HepG2 (cell line): ENCODE results near the gene SEC62. TPM values are rescaled to one million over a fixed set of nuclear protein-coding genes. Genes with fewer than 3 reads are reported as not detected.

Source experiments
- CBX5 ChIP-seq: sonication (generic); formaldehyde crosslinking; IDR thresholded peaks from 2 replicates; pipeline ENCODE4 v1.4.0; 2020; ENCODE audit warnings: missing genetic modification reagents, borderline replicate concordance
- GABPA ChIP-seq, 2 experiments: IDR thresholded peaks; 2 replicates each; pipeline ENCODE4 v1.6.1; 2011 to 2016; ENCODE audit warnings: low read depth in 2 of 2, low read length in 1 of 2, missing biosample characterization in 1 of 2, missing genetic modification characterization in 1 of 2
- GLI4 ChIP-seq: sonication (generic); formaldehyde crosslinking; IDR thresholded peaks from 2 replicates; pipeline ENCODE4 v1.5.1; 2020; ENCODE audit warnings: missing genetic modification reagents, mild to moderate bottlenecking, moderate library complexity, borderline replicate concordance
- JUN ChIP-seq: sonication (generic); formaldehyde crosslinking; IDR thresholded peaks from 2 replicates; pipeline ENCODE4 v1.4.0; 2020; ENCODE audit warnings: mild to moderate bottlenecking, missing genetic modification reagents
- KDM4B ChIP-seq: sonication (generic); formaldehyde crosslinking; IDR thresholded peaks from 2 replicates; pipeline ENCODE4 v1.4.0; 2020; ENCODE audit warnings: missing genetic modification reagents
- MLXIP ChIP-seq: sonication (generic); formaldehyde crosslinking; IDR thresholded peaks from 2 replicates; pipeline ENCODE4 v1.9.0; 2021; ENCODE audit warnings: missing genetic modification reagents, borderline replicate concordance
- NR0B2 ChIP-seq: sonication (generic); formaldehyde crosslinking; IDR thresholded peaks from 2 replicates; pipeline ENCODE4 v1.4.0; 2020; ENCODE audit warnings: mild to moderate bottlenecking, missing genetic modification reagents
- POLR2G ChIP-seq: fragments of 200-400 bp; formaldehyde crosslinking; IDR thresholded peaks from 2 replicates; pipeline ENCODE4 v1.6.1; 2018; ENCODE audit warnings: mild to moderate bottlenecking, low read depth, low read length, moderate library complexity
- RAD21 ChIP-seq: fragments of 450-650 bp; formaldehyde crosslinking; IDR thresholded peaks from 2 replicates; pipeline ENCODE4 v1.5.0; 2020; ENCODE audit warnings: mild to moderate bottlenecking
- RAD51 ChIP-seq: fragments of 450-650 bp; IDR thresholded peaks from 2 replicates; pipeline ENCODE4 v1.6.1; 2016; ENCODE audit warnings: borderline replicate concordance
- SIX1 ChIP-seq: sonication (generic); formaldehyde crosslinking; IDR thresholded peaks from 2 replicates; pipeline ENCODE4 v1.4.0; 2020; ENCODE audit warnings: missing genetic modification reagents, borderline replicate concordance
- SIX4 ChIP-seq: sonication (generic); formaldehyde crosslinking; IDR thresholded peaks from 2 replicates; pipeline ENCODE4 v1.4.0; 2020; ENCODE audit warnings: missing genetic modification reagents
- ZNF12 ChIP-seq: sonication (generic); formaldehyde crosslinking; IDR thresholded peaks from 2 replicates; pipeline ENCODE4 v1.5.0; 2020; ENCODE audit warnings: missing genetic modification reagents
- ZNF256 ChIP-seq: sonication (generic); formaldehyde crosslinking; conservative IDR thresholded peaks from 2 replicates; pipeline ENCODE4 v1.4.0; 2020; ENCODE audit warnings: missing genetic modification reagents
- ZNF382 ChIP-seq: sonication (generic); formaldehyde crosslinking; IDR thresholded peaks from 2 replicates; pipeline ENCODE4 v1.5.0; 2020; ENCODE audit warnings: missing genetic modification reagents, mild to moderate bottlenecking, borderline replicate concordance
- ZNF569 ChIP-seq: sonication (generic); formaldehyde crosslinking; IDR thresholded peaks from 2 replicates; pipeline ENCODE4 v1.5.0; 2020; ENCODE audit warnings: mild to moderate bottlenecking, missing genetic modification reagents, moderate library complexity, borderline replicate concordance
- ZNF749 ChIP-seq: sonication (generic); formaldehyde crosslinking; IDR thresholded peaks from 2 replicates; pipeline ENCODE4 v1.8.0; 2022; ENCODE audit warnings: mild to moderate bottlenecking, missing genetic modification reagents, moderate library complexity, borderline replicate concordance
- ZXDC ChIP-seq: sonication (generic); formaldehyde crosslinking; IDR thresholded peaks from 2 replicates; pipeline ENCODE4 v1.5.0; 2020; ENCODE audit warnings: mild to moderate bottlenecking, missing genetic modification reagents
- polyA plus RNA-seq, 8 experiments: library from polyadenylated mRNA; depleted of rRNA in 3 of 8; stranded (reverse) in 7 of 8; unstranded in 1 of 8; fragments of >200 nt; fragmentation: Illumina TruSeq in 4 of 8; extraction: Trizol in 4 of 8; gene quantifications; 2 replicates each; pipeline versions ENCODE4 v1.2.1 to v1.2.3, GENCODE V29; 2011 to 2016; ENCODE audit warnings: low read depth in 4 of 8, missing spikeins in 1 of 8, mixed read lengths in 1 of 8; ENCODE audit not compliant: insufficient read depth in 1 of 8
- total RNA-seq, 5 experiments: library from RNA; depleted of rRNA; stranded (reverse); fragments of >200 nt; fragmentation: Illumina TruSeq; extraction: Trizol; gene quantifications; 2 replicates each; pipeline ENCODE4 v1.2.3, GENCODE V29; 2016; ENCODE audit warnings: low read depth in 1 of 5
- TF ChIP-seq, protein P1 (sequence below): sonication (generic); formaldehyde crosslinking; IDR thresholded peaks from 2 replicates; pipeline ENCODE4 v1.4.0; 2020; ENCODE audit warnings: missing genetic modification reagents
- TF ChIP-seq, protein P2 (sequence below): sonication (generic); formaldehyde crosslinking; IDR thresholded peaks from 2 replicates; pipeline ENCODE4 v1.5.0; 2020; ENCODE audit warnings: missing genetic modification reagents

Gene SEC62
- total and polyA plus RNA-seq, 2 of the 13 experiments (the other 11 are each of a cell fraction or from before 2014, with no cell fraction given) = 54.0 to 68.7 TPM

DNA sequence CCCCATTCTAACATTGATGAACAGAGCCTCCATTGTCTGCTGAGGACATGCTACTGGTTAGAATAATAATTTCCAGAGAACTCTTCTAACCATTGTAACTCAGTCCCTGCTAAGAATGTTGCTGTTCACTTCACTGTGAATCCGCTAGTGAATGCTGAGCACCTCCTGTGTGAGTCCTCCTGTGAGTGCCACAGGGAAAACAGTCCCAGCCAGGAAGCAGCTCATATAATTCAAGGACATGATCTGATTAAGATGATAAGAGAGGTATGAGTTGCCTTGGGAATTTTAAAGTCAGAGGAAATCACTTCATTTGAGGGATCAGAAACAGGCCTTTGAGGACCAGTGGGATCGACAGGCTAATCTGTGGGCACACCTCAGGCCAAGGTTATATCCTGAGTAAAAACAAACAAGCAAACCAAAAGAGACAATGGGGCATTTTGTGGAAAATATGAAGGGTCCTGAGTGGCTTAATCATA lies 37.3 kb downstream of the SEC62 start (continued):
- no peak for TF ChIP-seq ZNF12
- no peak for TF ChIP-seq MLXIP (CRISPR knock-in tag)
- TF ChIP-seq POLR2G = 0 out of 2 replicates have a peak, but pooled peaks have one; percentile 31
- TF ChIP-seq GABPA (IDR thresholded peaks at IDR 0.05; ENCODE audit: low read depth, low read length) = no peak
- TF ChIP-seq GABPA (CRISPR knock-in tag; IDR thresholded peaks at IDR 0.05; ENCODE audit: low read depth) = 0 out of 2 replicates have a peak, but pooled peaks have one; percentile 45
- peak; percentile 18; the same call in 1 of the 2 replicates for TF ChIP-seq SIX1
- TF ChIP-seq ZNF569 (CRISPR knock-in tag) = no peak
- 0 out of 2 replicates have a peak, but pooled peaks have one; percentile 19 for TF ChIP-seq CBX5 (CRISPR knock-in tag)
- no peak for TF ChIP-seq ZNF382
- TF ChIP-seq, protein P1, sequence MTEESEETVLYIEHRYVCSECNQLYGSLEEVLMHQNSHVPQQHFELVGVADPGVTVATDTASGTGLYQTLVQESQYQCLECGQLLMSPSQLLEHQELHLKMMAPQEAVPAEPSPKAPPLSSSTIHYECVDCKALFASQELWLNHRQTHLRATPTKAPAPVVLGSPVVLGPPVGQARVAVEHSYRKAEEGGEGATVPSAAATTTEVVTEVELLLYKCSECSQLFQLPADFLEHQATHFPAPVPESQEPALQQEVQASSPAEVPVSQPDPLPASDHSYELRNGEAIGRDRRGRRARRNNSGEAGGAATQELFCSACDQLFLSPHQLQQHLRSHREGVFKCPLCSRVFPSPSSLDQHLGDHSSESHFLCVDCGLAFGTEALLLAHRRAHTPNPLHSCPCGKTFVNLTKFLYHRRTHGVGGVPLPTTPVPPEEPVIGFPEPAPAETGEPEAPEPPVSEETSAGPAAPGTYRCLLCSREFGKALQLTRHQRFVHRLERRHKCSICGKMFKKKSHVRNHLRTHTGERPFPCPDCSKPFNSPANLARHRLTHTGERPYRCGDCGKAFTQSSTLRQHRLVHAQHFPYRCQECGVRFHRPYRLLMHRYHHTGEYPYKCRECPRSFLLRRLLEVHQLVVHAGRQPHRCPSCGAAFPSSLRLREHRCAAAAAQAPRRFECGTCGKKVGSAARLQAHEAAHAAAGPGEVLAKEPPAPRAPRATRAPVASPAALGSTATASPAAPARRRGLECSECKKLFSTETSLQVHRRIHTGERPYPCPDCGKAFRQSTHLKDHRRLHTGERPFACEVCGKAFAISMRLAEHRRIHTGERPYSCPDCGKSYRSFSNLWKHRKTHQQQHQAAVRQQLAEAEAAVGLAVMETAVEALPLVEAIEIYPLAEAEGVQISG (CRISPR knock-in tag) = no peak
- no peak for TF ChIP-seq KDM4B (CRISPR knock-in tag)
- TF ChIP-seq ZNF749 (CRISPR knock-in tag) = no peak
- no peak for TF ChIP-seq JUN (CRISPR knock-in tag)
- TF ChIP-seq, protein P2, sequence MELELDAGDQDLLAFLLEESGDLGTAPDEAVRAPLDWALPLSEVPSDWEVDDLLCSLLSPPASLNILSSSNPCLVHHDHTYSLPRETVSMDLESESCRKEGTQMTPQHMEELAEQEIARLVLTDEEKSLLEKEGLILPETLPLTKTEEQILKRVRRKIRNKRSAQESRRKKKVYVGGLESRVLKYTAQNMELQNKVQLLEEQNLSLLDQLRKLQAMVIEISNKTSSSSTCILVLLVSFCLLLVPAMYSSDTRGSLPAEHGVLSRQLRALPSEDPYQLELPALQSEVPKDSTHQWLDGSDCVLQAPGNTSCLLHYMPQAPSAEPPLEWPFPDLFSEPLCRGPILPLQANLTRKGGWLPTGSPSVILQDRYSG (CRISPR knock-in tag) = no peak
- no peak for TF ChIP-seq RAD21 (CRISPR knock-in tag)
- TF ChIP-seq ZXDC = no peak
- no peak for TF ChIP-seq GLI4 (CRISPR knock-in tag)
- no peak for TF ChIP-seq RAD51
- TF ChIP-seq ZNF256 (CRISPR knock-in tag) = no peak
- TF ChIP-seq SIX4 (CRISPR knock-in tag) = no peak; the same call in 1 of the 2 replicates
- no peak for TF ChIP-seq NR0B2 (CRISPR knock-in tag)
